EH (cell line): Measurements from ENCODE around the gene PROCR.
"Not testable (repeated sequence)": the region's sequence is repeated elsewhere in the genome, so short reads cannot be mapped to it uniquely, and the experiment has no call there.

ENCODE experiments used
- DNase-seq: peaks from one replicate; pipeline ENCODE4 v3.0.0-alpha.2; 2015; ENCODE audit warnings: low read depth

Gene PROCR

DNA sequence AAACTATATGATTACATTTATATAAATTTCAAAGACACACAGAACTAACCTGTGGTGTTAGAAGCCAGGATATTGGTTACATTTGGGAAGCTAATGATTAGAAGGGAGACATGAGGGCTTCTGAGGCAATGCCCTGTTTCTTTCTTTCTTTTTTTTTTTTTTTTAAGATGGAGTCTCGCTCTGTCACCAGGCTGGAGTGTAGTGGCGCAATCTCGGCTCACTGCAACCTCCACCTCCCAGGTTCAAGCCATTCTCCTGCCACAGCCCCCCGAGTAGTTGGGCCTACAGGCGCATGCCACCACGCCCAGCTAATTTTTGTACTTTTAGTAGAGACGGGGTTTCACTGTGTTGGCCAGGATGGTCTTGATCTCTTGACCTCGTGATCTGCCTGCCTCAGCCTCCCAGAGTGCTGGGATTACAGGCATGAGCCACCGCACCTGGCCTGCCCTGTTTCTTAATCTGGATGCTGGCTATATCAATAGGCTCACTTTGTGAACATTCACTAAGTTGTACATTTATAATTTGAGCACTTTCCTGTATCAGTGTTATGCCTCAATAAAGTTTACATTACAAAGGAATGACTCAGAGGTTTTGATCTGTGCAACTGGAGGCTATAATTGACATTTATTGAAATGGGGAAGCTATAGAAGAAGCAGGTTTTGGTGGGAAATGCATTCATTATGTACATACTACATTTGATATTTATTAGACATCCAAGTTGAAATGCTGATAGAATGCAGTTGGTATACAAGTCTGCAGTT lies 21.3 kb downstream of the PROCR start:
- DNase-seq: peak; percentile 26

DNA sequence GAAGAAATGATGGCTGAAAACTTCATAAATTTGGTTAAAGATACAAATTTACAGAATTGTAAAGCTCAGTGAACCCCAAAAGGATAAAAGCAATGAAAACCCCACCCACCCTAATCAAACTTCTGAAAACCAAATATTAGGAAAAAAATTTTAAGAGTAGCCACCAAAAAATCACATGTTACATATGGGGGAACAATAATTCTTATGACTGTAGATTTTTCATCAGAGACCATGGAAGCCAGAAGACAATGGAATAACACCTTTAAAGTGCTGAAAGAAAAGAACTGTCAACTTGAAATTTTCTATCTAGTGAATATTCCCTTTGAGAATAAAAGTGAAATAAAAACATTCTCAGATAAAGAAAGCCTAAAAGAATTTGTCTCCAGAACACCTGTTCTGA lies 24.4 kb downstream of the PROCR start:
- no peak for DNase-seq

DNA sequence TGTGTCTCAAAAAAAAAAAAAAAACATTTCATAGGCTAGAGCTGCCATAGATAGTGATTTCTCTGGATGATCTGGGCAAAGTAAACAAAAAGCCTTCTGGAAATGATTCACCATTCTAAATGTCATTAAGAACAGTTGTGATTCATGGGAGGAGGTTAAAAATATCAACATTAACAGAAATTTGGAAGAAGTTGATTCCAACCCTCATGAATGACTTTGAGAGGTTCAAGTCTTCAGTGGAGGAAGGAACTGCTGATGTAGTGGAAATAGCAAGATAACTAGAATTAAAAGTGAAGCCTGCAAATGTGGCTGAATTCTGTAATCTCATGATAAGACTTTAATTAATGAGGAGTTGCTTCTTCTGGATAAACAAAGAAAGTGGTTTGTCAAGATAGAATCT lies 27.9 kb downstream of the PROCR start:
- peak; percentile 85 for DNase-seq

DNA sequence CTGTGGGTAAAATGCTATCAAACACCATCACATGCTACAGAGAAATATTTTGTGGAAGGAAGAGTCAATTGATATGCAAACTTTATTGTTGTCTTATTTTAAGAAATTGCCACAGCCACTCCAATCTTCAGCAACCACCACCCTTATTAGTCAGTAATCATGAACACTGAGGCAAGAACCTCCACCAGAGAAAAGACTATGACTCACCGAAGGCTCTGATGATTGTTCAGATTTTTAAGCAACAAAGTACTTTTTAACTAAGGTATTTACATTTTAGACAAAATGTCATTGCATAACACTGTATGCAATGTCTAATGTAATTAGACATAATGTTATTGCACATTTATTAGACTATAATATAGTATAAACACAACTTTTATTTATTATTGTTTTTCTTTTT lies 28.4 kb downstream of the PROCR start:
- DNase-seq: peak; percentile 88

DNA sequence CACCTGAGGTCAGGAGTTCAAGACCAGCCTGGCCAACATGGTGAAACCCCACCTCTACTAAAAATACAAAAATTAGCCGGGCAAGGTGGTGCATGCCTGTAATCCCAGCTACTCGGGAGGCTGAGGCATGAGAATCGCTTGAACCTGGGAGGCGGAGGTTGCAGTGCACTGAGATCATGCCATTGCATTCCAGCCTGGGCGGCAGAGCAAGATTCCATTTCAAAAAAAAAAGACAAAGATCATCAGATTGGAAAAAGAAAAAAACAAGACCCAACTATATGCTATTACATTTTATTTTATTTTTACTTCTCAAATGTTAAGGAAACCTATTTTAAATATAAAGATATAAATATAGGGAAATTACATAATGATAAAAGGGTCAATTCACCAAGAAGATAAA lies 29.6 kb downstream of the PROCR start:
- not testable (repeated sequence) for DNase-seq

DNA sequence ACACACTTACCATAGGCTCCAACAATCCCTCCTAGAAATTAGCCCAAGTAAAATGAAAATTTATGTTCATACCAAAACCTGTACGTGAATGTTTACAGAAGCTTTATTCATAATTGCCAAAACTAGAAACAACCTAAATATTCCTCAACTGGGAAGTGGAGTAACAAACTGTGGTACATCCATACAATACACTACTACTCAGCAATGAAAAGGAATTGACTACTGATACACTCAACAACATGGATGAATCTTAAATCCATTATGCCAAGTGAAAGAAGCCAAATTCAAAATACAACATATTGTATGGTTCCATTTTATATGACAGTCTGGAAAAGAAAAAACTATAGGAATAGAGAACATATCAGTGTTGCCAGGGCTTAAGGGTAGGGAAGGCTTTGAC lies 34.9 kb downstream of the PROCR start:
- DNase-seq: no peak

DNA sequence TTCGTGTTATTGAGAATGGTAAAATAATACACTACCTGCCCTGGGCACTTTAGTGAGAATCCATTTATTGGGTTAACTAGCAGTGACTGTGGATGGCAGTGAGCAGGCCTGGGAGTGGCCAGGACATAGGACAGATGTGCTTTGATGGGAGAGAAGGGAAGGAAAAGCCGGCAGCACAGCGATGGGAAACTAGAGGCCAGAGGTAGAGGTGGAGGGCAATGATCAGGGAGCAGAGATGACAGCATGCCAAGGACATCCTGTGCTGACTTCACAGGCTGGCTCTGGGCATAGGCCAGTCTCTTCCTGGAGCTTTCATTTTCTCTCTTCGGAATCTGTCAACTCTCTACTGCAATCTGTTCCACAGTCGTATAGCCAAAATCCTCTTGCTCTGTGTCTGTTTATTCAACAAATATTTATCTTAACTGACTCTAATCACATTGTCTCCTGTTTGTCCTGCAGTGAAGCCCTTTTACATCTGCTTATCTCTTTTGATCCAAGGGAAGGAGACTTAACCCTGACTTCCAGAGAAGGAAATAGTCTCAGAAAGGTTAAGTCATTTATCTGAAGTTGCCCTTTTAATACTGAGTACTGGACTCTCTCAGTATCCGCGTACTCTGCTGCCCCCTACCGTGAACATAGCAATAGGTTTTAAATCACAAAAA lies 36.2 kb downstream of the PROCR start:
- DNase-seq: peak; percentile 79

DNA sequence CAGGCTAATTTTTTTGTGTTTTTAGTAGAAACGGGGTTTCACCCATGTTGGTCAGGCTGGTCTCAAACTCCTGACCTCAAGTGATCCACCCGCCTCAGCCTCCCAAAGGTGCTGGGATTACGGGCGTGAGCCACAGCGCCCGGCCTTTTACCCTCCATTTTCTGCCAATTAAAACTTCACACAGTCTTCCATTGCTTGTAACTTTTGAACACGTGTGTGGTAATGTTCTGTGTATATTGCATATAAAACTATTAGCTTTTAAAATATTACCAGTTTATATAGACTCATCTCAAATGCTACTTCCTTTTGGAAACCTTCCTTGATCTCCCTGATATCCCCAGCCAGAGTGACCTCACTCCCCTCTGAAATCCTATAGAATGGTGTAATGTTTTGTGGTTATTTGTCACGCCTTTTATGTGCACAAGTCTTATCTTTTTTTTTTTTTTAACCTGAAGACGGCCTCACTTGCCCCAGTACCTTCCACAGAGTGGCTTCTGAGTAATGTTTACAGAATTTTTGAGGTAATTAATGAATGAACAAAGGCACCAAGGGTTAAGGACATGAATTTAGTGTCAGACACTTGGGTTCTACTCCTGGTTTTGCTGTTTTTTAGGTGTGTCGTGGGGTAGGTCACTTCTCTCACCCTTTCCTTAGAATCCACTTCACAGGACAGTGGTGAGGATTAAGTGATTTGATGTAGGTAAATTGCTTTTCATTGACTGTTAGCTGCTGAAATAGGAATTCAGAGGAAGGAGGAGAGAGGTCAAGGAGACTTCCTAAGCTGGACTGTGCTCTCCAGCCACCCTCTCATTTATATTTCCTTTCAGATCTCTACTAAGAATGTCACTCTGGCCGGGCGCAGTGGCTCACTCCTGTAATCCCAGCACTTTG lies 43.4 kb downstream of the PROCR start:
- peak; percentile 78 for DNase-seq

DNA sequence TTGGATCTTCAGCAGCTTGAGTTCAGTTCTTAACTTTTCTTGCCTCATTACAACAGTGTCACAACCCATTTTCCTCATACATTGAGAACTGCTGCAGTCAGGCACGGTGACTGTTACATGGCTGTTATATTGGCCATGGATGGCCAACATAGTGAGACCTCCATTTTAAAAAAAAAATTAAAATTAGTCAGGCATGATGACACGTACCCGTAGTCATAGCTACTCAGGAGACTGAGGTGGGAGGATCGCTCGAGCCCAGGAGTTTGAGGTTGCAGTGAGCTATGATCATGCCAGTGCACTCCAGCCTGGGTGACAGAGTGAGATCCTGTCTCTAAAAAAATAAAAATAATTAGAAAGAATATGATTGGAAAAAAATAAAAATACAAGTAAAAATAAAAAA lies 44.7 kb downstream of the PROCR start:
- DNase-seq: no peak

DNA sequence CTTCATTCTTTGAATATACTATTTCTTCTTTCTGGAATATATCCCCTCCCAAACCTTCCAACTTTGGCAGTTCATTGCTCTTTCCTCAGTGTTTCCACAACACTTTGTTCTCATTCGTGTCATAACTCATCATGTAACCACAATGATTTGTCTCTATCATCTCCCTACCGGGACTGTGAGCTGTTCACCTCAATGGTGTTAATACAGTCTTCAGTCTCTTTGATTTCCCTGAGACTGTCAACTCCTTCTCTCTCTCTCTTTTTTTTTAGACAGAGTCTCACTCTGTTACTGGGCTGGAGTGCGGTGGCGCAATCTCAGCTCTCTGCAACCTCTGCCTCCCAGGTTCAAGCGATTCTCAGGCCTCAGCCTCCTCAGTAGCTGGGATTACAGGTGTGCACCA lies 52.1 kb downstream of the PROCR start:
- no peak for DNase-seq

DNA sequence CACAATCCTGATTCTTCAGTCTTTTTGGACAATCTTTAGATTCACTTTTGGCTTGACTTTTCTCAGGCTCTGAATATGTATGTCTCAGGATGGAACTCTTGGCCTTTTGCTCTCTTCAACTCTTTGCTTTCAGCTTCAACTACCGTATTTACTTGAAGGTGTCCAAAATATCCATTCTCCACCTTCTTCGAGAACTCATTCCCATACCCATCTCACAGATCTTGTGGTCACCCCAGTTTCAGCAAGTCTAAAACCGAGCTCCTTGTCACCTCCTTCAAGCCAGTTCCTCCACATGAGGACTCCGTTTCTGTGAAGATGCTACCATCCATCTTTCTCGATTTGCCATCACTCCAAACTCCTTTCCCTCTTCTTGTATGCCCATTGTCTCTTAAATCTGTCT lies 52.7 kb downstream of the PROCR start:
- no peak for DNase-seq

DNA sequence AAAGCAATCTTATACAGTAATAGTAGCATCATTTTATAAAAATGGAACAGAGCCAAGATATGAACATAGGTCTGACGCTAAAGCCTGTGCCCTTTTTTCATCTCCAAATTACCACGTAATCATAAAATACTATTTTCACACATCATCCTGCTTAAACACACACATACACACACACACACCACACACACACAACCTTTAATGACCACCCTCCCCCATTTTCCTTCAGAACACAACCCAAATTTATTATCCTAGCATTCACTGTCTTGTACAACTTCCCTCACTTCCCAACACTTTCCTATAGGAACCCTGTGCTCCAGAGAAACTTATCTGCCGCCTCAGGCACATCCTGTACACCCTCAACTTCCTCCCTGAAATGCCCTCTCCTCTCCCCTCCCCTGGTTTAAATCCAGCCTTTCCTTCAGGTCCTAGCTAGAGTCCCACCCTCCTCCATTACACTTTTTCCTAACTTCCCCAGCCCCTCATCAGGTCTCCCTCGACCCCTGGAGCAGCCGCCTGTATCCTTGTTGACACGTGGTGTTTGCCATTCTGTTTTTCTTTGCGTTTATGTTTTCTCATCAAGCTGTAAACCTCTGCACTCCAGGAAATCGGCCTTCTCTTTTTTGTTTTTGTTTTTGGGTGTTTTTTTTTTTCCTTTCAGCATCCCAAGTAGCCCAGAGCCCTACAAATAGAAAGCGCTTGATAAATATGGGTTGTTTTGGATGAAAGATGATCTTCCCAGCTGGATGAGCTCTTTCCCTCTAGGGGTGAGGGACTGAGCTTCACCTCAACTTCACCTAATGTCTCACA lies 53.6 kb downstream of the PROCR start:
- DNase-seq: no peak

DNA sequence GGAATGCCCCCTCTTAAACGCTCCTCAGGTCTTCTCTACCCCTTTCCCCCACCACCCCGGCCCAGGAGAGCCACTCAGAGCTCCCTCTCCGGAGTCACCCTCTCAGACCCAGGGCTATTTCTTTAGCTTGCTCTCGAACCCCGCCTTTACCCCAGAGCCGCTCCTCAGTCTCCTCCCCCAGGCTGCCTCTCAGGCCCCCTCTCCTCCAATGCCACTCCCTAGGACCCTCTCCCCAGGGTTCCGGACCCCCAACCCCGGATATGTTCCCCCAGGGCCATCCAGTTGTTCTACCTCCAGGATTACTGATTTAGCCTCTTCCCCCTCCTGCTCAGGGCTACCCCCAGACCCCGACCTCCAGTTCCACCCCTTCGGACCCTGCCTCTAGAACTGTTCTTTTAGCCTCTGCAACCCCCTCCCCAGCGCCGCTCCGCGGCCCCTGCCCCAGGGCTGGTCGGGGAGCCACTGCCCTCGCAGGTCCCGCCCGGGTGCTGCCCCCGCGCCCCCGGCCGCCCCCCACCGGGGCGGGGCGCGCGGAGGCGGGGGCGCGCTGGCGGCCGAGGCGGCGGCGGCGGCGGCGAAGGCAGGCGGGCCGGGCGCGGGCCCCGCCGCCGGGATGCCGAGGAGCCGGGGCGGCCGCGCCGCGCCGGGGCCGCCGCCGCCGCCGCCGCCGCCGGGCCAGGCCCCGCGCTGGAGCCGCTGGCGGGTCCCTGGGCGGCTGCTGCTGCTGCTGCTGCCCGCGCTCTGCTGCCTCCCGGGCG lies 54.4 kb downstream of the PROCR start, which contains the start of gene MMP24:
Gene MMP24, plus strand, starts transcription at position 565 of the 758 bp plus-strand sequence. Its CDS starts 49 bp downstream, at position 614.
- DNase-seq: no peak
